ENCODE data around the gene UBE2J2. TPM values are rescaled to one million over a fixed set of nuclear protein-coding genes. Genes with fewer than 3 reads are reported as not detected.
A peak's percentile ranks its signal among the peaks of the same experiment; 100 is the strongest.
"Not testable (repeated sequence)": the region's sequence is repeated elsewhere in the genome, so short reads cannot be mapped to it uniquely, and the experiment has no call there.

The UBE2J2 gene
- total RNA-seq: 40.0 TPM
- long read RNA-seq, transcript UBE2J2-202 (7 exons, 1,733 nt): major isoform, 26 of 42 reads
- long read RNA-seq, partial matches to known transcripts: 0 of 42 reads
- long read RNA-seq, other reads (novel, unspliced or antisense): 6 of 42 reads

GRCh38 chr1:1273512-1274298 is at the start of gene UBE2J2:
Gene UBE2J2 (minus strand): TSS chr1:1273854. CDS start chr1:1267992, 5,862 bp downstream.
- ATAC-seq (peak; percentile 98), DNase-seq (ENCODE audit: missing footprints) (peak; percentile 97)
- intact Hi-C loops (cut with DNase I): loop anchor here (2.0 kb wide), 1 partner anchor 41 kb away; the partner anchor contains the start of genes B3GALT6 and SDF4

- ATAC-seq: no peak
- intact Hi-C loops (cut with DNase I): no loop called here
These were observed 49.3 kb upstream of the UBE2J2 start for GRCh38 chr1:1322952-1323351.

GRCh38 chr1:1322418-1322817 is 48.8 kb upstream of the UBE2J2 start:
- intact Hi-C loops (cut with DNase I): no loop called here
- ATAC-seq (no peak), DNase-seq (ENCODE audit: missing footprints) (no peak)

More at GRCh38 chr1:1322952-1323351, 49.3 kb upstream of the UBE2J2 start:
- DNase-seq (ENCODE audit: missing footprints): no peak

GRCh38 chr1:1321477-1321876 is 47.8 kb upstream of the UBE2J2 start:
- DNase-seq (ENCODE audit: missing footprints) (no peak), ATAC-seq (no peak)
- intact Hi-C loops (cut with DNase I): no loop called here

GRCh38 chr1:1320666-1321448 is 47.2 kb upstream of the UBE2J2 start:
- ATAC-seq (no peak), DNase-seq (ENCODE audit: missing footprints) (no peak)
- intact Hi-C loops (cut with DNase I): no loop called here

GRCh38 chr1:1319646-1319941 is 45.9 kb upstream of the UBE2J2 start:
- intact Hi-C loops (cut with DNase I): no loop called here
- ATAC-seq: no peak
- DNase-seq (ENCODE audit: missing footprints): no peak

GRCh38 chr1:1318777-1319645 is 45.4 kb upstream of the UBE2J2 start:
- intact Hi-C loops (cut with DNase I): no loop called here
- DNase-seq (ENCODE audit: missing footprints): no peak
- ATAC-seq: no peak

GRCh38 chr1:1318131-1318652 is 44.5 kb upstream of the UBE2J2 start:
- peak; percentile 85 for ATAC-seq
- intact Hi-C loops (cut with DNase I): no loop called here
- peak; percentile 85 for DNase-seq (ENCODE audit: missing footprints)

GRCh38 chr1:1317420-1317819 is 43.8 kb upstream of the UBE2J2 start:
- intact Hi-C loops (cut with DNase I): no loop called here
- DNase-seq (ENCODE audit: missing footprints) (no peak), ATAC-seq (no peak)

GRCh38 chr1:1316199-1316598 is 42.5 kb upstream of the UBE2J2 start:
- ATAC-seq; intact Hi-C loops (cut with DNase I); DNase-seq (ENCODE audit: missing footprints): not testable (repeated sequence)

- no peak for DNase-seq (ENCODE audit: missing footprints)
- intact Hi-C loops (cut with DNase I): no loop called here
- ATAC-seq: no peak
These were observed 41.8 kb upstream of the UBE2J2 start for GRCh38 chr1:1315435-1315954.

GRCh38 chr1:1314678-1315335 is 41.2 kb upstream of the UBE2J2 start:
- intact Hi-C loops (cut with DNase I): no loop called here
- ATAC-seq (no peak), DNase-seq (ENCODE audit: missing footprints) (no peak)

- DNase-seq (ENCODE audit: missing footprints) (no peak), ATAC-seq (no peak)
- intact Hi-C loops (cut with DNase I): no loop called here
These were observed 40.6 kb upstream of the UBE2J2 start for GRCh38 chr1:1314237-1314586.

- intact Hi-C loops (cut with DNase I): no loop called here
- DNase-seq (ENCODE audit: missing footprints) (no peak), ATAC-seq (no peak)
These were observed 40.0 kb upstream of the UBE2J2 start for GRCh38 chr1:1313500-1314236.

GRCh38 chr1:1312450-1313314 is 39.0 kb upstream of the UBE2J2 start:
- intact Hi-C loops (cut with DNase I): no loop called here
- no peak for ATAC-seq
- DNase-seq (ENCODE audit: missing footprints): no peak
